HK-2 (cell line): ENCODE measurements around the gene SPTLC2.

ENCODE experiments used
- DNase-seq: peaks from one replicate; pipeline ENCODE4 v3.0.0-alpha.2; 2018; ENCODE audit not compliant: unreplicated experiment

Gene SPTLC2

DNA sequence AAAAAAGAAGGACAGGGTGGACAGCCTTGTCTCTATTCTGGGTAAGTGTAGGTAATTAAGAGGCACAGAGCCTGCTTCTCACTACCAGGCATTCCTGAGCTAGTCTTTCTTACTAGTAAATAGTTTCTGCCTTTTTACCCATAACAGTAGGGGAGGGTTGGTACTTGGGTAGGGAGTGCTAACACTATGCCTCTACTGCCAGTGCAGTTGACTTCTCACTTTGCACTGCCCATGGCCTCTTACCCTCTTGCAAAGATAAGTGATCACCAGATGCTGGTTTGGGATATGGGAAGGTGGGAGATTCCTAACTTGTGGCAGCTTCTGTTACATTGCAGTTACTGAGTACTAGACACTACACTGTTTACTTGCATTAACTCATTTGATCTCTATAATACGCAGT, 146.9 kb downstream of the SPTLC2 start:
- no peak for DNase-seq

DNA sequence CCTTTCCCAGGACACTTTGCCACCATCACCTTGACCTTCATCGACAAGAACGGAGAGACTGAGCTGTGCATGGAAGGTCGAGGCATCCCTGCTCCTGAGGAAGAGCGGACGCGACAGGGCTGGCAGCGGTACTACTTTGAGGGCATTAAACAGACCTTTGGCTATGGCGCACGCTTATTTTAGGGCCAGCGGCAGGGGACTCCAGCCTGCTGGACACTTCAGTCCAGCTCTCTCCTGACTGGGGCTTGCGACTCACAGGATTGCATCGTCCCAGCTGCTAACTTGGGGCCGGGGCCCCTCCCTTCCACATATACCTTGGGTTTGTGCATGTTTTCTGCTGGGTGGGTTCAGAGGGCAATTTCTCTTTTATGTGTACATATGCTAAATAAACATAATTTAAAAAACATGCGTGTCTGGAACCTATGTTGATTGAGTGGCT, 147.4 kb downstream of the SPTLC2 start:
- no peak for DNase-seq

DNA sequence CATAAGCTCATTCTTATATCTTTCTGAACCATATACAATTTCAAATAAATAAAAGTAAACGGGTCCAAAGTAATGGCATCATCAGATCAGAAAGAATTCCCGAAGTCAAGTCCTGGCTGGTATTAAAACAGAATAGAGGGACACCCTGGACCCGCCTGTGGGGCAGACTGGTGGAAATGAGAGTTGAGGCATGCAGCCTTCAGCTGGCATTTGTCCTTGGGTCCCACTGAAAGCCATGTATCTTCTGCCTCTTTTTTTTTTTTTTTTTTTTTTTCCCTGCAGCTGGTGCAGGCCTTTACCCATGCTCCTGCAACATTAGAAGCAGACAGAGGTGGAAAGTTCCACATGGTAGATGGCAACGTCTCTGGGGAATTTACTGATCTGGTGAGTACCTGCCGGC, 148.6 kb downstream of the SPTLC2 start:
- no peak for DNase-seq

DNA sequence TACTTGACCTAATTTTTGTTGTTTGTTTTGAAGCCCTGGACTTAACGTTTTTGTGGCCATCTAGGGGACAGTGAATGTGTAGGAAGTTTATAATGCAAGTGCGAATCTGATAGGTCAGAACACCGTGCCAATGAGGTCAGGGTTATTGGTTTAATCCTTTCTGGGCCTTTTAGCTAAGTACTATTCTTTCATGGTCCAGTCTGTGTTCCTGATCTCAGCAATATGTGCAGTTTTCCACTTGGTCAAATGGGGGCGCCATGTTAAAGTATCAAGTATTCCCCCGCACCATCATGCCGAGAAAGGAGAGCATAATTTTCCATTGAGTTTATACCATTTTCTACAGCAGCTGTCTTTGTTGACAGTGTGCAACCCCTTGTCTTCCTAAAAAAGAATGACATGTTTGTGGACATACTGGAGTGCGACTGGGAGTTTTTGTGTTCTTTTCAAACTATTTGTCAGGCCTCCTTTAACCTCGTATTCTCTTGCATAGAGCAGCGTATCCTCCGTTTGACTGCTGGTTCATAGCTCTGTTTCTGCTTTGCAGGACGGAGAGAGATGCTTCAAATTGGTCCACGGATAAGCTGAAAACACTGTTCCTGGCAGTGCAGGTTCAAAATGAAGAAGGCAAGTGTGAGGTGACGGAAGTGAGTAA, 157.2 kb downstream of the SPTLC2 start:
- peak; percentile 52 for DNase-seq

DNA sequence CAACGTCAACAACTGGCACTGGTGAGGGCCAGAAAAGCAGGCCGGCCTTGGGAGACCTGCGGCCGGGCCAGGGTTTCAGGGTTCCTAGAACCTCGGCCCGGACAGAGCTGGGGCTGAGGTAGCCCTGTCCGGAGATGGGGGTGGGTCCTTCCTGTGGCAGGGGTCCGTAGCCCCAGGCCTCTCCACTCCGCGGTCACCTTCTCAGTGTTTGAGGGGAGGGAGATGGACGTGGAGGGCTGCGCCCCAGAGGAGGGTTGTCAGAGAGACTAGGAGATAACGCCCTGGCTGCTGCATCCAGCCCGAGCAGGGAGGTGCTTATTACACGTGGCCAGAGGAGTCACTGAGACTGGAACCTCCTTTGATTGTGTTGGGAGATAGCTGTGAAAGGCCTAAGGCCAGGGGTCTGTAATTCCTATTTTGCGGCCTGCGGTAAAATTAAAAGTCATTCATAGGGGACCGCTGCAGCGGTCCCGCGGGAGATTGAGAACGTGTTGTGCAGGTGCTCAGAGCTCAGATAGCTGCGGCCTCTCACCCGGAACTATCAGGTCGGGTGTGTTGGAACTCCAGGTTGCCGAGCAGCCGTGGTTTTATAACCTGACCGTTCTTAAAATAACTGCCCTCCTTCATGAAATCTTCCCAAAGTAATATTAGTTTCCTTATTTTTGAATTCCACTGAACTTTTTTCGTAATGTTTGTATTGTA, 158.0 kb downstream of the SPTLC2 start:
- peak; percentile 50 for DNase-seq

DNA sequence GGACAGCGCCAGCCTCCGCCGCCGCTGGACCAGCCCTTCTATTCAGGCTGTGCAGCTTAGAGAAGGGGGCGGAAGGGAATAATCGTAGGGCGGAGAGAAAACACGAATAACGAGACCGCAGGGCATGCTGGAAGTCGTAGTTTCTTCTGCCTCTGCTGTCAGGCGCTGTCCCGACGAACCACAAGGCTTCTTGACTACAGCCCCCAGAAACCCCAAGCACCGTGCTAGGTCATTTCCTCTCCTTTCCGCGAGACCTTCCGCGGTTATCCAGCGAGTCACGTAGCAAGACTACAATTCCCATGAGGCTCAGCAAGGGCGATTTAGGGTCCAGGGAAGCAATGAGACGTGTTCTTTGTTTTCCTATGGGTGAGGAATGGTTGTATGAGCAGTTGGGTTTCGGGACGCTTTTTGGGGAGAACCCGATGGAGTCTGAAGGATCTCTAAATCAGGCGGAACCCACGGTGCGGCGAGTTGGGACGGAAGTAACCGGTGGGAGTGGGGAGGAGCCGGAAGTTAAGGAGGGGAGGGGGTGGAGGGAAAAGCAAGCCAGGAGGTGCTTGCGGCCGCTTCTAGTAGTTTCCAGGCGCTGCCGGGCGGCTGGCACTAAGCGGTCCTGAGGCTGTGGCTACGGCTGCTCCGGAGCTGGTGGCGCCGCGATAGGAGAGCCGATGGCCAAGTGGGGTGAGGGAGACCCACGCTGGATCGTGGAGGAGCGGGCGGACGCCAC, 158.8 kb downstream of the SPTLC2 start, which contains the start of the genes AHSA1 and VIPAS39:
AHSA1 (plus strand) TSS at position 572 of the 727 bp plus-strand sequence; CDS start at position 669, 97 bp downstream.
VIPAS39 (minus strand) TSS at position 80 of the 727 bp plus-strand sequence. CDS start 3,499 bp downstream, outside the sequence.
- peak; percentile 94 for DNase-seq

DNA sequence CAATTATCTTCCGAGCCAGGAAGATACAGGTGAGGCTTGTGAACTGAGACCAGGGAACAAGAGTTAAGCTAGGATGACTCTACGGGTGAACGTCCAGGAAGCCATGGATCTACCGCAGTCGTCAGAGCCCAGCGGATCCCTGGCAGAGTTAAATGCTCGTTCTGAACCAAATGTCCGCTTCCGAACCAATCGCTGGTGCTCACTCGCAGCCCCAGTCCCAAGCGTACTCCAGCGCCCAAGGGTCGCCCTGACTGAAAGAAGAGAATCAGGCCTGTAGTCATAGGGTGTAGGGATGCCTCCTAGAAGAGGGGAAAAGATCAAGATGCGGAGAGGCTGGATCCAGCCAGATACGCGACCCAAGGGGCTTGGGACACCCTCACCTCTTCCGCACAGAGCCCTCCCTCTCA, 159.3 kb downstream of the SPTLC2 start:
- DNase-seq, result no peak
